OCI-LY3 (cell line): Measurements from ENCODE around the gene PARP3.

Experiments
- H2AFZ ChIP-seq: fragments of 200-600, 300-600 bp; shearing (Covaris generic); 2 replicates; pipeline ENCODE4 v1.6.0; 2014; ENCODE audit warnings: antibody characterized with exemption, low read depth, low read length
- H3K27ac ChIP-seq: fragments of 200-600, 300-600 bp; sonication (generic); 2 replicates; pipeline ENCODE4 v1.5.1; 2014; ENCODE audit warnings: mild to moderate bottlenecking, low read length, moderate library complexity, mixed read lengths
- H3K27me3 ChIP-seq: fragments of 200-600, 300-600 bp; sonication (generic); 2 replicates; pipeline ENCODE4 v1.6.1; 2014; ENCODE audit warnings: low read depth, low read length, mixed read lengths
- H3K36me3 ChIP-seq: fragments of 200-600, 300-600 bp; sonication (generic); replicated peaks from 2 replicates; pipeline ENCODE3; 2014; ENCODE audit warnings: low read depth, low read length, mixed read lengths
- H3K4me1 ChIP-seq: fragments of 300-600, 200-600 bp; sonication (generic); 2 replicates; pipeline ENCODE4 v1.6.1; 2014; ENCODE audit warnings: low read length, mixed read lengths
- H3K4me2 ChIP-seq: fragments of 200-600, 300-600 bp; sonication (generic); 2 replicates; pipeline ENCODE4 v1.6.1; 2014; ENCODE audit warnings: low read length, mixed read lengths
- H3K4me3 ChIP-seq: fragments of 300-600, 200-600 bp; sonication (generic); 2 replicates; pipeline ENCODE4 v1.5.1; 2014; ENCODE audit warnings: antibody characterized with exemption, mild to moderate bottlenecking, low read length, moderate library complexity
- H3K79me2 ChIP-seq: fragments of 300-600, 200-600 bp; shearing (Covaris generic); 2 replicates; pipeline ENCODE4 v1.6.1; 2014; ENCODE audit warnings: mild to moderate bottlenecking, low read length, mixed read lengths
- H3K9ac ChIP-seq: fragments of 300-600, 200-600 bp; shearing (Covaris generic); 2 replicates; pipeline ENCODE4 v1.6.0; 2014; ENCODE audit warnings: mild to moderate bottlenecking, low read length, moderate library complexity
- H3K9me3 ChIP-seq: fragments of 200-600, 300-600 bp; shearing (Covaris generic); 2 replicates; pipeline ENCODE4 v1.6.1; 2014; ENCODE audit warnings: low read length, mixed read lengths; ENCODE audit not compliant: insufficient read depth
- H4K20me1 ChIP-seq: fragments of 200-600, 300-600 bp; sonication (generic); 2 replicates; pipeline ENCODE4 v1.6.1; 2016; ENCODE audit warnings: low read length, mixed read lengths; ENCODE audit not compliant: insufficient read depth
- EZH2phosphoT487 ChIP-seq: fragments of 200-600 bp; shearing (Covaris generic); IDR thresholded peaks from 2 replicates; pipeline ENCODE4 v1.6.1; 2018; ENCODE audit warnings: antibody characterized with exemption, mixed run types, low read depth
- TF ChIP-seq, protein P1 (sequence below): fragments of 200-600, 300-600 bp; sonication (generic); IDR thresholded peaks from 2 replicates; pipeline ENCODE4 v1.5.1; 2014; ENCODE audit warnings: antibody characterized with exemption, low read length, low read depth

The PARP3 gene

DNA sequence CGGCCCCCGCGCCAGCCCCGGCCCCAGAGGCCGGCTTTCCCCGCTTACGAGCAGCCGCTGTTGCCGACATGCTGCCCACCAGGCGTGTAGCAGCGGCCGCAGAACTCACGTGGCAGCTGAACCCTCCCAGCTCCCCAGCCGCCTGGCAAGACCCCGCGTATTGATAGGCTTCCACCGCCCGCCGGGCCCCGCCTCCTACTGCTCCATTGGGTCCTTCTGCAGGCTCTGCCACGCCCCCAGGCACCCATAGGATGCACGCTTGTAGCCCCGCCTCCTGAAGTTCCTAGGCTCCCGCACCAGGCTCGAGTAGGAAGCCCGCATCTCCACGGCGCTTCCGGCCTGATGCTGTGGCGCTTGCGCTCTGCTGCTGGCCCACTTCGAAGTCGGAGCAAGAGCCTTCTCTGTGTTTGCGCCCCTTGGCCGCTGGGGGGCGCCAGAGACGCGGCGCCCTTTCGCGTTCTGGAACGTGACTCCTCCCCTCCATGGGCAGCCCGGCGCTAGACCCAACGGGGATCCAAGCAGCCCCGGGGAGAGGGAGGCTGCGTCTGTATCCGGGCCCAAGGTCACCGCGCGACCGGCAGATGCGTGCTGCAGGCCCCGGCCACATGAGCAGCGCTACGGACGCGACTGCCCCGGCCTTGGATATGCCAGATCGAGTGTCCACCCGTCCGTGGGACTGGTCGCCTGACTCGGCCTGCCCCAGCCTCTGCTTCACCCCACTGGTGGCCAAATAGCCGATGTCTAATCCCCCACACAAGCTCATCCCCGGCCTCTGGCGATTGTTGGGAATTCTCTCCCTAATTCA is at the start of gene PARP3, which contains the start of gene RRP9:
Gene PARP3, plus strand, starts transcription at position 566 of the 805 bp plus-strand sequence. CDS start 993 bp downstream, outside the sequence.
Gene RRP9, minus strand, starts transcription at position 107 of the 805 bp plus-strand sequence. Its CDS starts 37 bp downstream, at position 70.
- peak within 1 kb of the TSS; percentile 98 for H3K9ac ChIP-seq
- H3K4me2 ChIP-seq, result peak within 1 kb of the TSS; percentile 99
- H3K79me2 ChIP-seq, result peaks cover 39% of the 10 kb centered on the region
- H4K20me1 ChIP-seq, result peaks cover 3% of the 10 kb centered on the region; the same call in 1 of the 2 replicates
- H3K4me3 ChIP-seq, result peak within 1 kb of the TSS; percentile 92
- peaks cover 23% of the 10 kb centered on the region for H3K36me3 ChIP-seq
- peak within 1 kb of the TSS; percentile 63 for H3K27ac ChIP-seq
- H3K9me3 ChIP-seq, result no peaks in the 10 kb centered on the region
- no peaks in the 10 kb centered on the region for H3K27me3 ChIP-seq
- peak within 1 kb of the TSS; percentile 89 for H2AFZ ChIP-seq
- TF ChIP-seq, protein P1, sequence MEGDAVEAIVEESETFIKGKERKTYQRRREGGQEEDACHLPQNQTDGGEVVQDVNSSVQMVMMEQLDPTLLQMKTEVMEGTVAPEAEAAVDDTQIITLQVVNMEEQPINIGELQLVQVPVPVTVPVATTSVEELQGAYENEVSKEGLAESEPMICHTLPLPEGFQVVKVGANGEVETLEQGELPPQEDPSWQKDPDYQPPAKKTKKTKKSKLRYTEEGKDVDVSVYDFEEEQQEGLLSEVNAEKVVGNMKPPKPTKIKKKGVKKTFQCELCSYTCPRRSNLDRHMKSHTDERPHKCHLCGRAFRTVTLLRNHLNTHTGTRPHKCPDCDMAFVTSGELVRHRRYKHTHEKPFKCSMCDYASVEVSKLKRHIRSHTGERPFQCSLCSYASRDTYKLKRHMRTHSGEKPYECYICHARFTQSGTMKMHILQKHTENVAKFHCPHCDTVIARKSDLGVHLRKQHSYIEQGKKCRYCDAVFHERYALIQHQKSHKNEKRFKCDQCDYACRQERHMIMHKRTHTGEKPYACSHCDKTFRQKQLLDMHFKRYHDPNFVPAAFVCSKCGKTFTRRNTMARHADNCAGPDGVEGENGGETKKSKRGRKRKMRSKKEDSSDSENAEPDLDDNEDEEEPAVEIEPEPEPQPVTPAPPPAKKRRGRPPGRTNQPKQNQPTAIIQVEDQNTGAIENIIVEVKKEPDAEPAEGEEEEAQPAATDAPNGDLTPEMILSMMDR, result peak; percentile 98
- TF ChIP-seq EZH2phosphoT487, result no peak
- H3K4me1 ChIP-seq, result peaks cover 28% of the 10 kb centered on the region

DNA sequence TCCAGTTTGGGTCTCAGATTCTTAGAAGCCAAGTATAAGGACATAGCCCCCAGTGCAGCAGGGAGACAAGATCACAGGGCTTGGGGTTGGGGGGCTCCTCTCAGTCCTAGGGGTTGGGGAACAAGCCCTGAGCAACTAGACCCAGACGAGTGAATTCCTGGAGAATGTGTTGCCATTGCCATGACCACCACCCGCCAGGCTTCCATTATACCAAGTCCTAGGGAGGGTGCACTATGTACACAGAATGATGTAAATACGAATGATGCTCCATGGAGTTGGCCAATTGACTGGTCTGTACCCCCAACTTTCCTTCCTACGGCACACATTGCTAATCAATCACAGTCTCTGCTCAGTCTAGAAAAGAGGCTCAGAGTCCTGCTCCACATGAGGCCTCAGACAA is 47.8 kb upstream of the PARP3 start:
- H3K9me3 ChIP-seq, result no peaks in the 10 kb centered on the region
- H3K4me2 ChIP-seq, result no peak overlapping the region
- H3K27me3 ChIP-seq, result peaks cover 21% of the 10 kb centered on the region; the same call in 1 of the 2 replicates
- H3K4me1 ChIP-seq, result no peaks in the 10 kb centered on the region
- H3K27ac ChIP-seq, result no peak overlapping the region
- no peak overlapping the region for H2AFZ ChIP-seq
- no peak for TF ChIP-seq EZH2phosphoT487
- TF ChIP-seq, protein P1, result no peak
- no peak overlapping the region for H3K9ac ChIP-seq
- no peaks in the 10 kb centered on the region for H3K36me3 ChIP-seq
- no peaks in the 10 kb centered on the region for H4K20me1 ChIP-seq
- H3K79me2 ChIP-seq, result no peaks in the 10 kb centered on the region
- H3K4me3 ChIP-seq, result no peak overlapping the region

DNA sequence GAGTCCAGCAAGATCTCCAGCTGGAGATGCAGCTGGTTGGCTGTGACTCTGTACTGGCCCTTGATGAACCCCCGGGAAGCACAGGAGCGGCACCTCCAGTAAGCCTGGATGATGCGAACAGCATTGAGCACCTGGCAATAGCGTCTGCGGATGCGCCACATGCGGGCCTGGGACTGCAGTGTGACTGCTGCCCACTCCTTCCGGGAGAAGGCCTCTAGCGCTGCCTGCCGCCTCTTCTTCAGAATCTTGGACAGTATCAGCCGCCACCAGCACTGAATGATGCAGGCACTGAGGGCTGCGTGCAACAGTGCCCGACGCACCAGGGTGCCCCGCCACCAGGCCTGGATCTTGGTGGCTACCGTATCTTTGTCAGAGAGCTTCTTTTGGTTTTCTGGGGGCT is 47.2 kb upstream of the PARP3 start:
- peaks cover 22% of the 10 kb centered on the region; the same call in 1 of the 2 replicates for H3K27me3 ChIP-seq
- no peaks in the 10 kb centered on the region for H3K36me3 ChIP-seq
- no peak overlapping the region for H3K9ac ChIP-seq
- H3K4me3 ChIP-seq, result no peak overlapping the region
- no peaks in the 10 kb centered on the region for H3K79me2 ChIP-seq
- H3K4me2 ChIP-seq, result no peak overlapping the region
- no peaks in the 10 kb centered on the region for H3K9me3 ChIP-seq
- H2AFZ ChIP-seq, result no peak overlapping the region
- no peaks in the 10 kb centered on the region for H4K20me1 ChIP-seq
- no peak for TF ChIP-seq EZH2phosphoT487
- TF ChIP-seq, protein P1, result no peak
- H3K27ac ChIP-seq, result no peak overlapping the region
- H3K4me1 ChIP-seq, result no peaks in the 10 kb centered on the region

DNA sequence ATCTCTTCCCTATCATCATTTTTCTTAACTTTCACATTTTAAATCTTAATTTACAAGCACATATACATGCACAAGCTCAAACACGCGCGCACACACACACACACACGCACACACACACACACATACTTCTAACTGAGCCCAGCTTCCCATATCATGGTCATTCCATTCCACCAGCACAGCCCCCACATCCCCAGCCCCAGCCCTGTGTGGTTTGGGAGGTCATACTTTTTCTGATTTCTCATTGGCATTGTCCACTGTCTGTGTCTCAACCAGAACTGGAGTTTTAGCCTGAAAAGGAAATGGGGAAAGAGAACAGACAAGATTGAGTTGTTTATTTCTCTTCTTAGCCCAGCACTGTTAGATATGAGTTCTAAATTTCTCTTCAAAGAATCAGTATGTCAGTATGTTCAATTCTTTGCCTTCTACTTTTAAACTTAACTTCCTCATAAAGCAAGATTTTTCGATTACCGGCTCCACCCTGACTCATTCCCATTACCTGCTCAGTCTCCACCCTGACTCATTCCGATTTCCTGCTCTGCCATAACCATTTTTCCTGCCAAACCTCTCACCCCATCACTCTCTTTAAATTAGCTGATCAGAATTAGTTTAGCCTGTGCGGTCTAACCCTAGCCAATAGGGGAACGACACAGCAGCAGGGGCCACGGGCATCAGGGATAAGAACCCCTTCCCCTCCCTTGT is 45.4 kb upstream of the PARP3 start:
- Histone ChIP-seq H3K36me3 (no peaks in the 10 kb centered on the region), H3K4me3 (no peak overlapping the region), H3K4me2 (no peak overlapping the region), H4K20me1 (no peaks in the 10 kb centered on the region), H2AFZ (no peak overlapping the region), H3K9me3 (no peaks in the 10 kb centered on the region), H3K4me1 (no peaks in the 10 kb centered on the region), H3K79me2 (no peaks in the 10 kb centered on the region), H3K27ac (no peak overlapping the region), H3K9ac (no peak overlapping the region), H3K27me3 (peaks cover 30% of the 10 kb centered on the region)
- TF ChIP-seq, protein P1, result no peak
- TF ChIP-seq EZH2phosphoT487, result no peak
